ENCODE measurements around the gene ANK3. TPM values are rescaled to one million over a fixed set of nuclear protein-coding genes. Genes with fewer than 3 reads are reported as not detected.
A peak's percentile ranks its signal among the peaks of the same experiment; 100 is the strongest.

The ANK3 gene
- total RNA-seq, 2 donors from 2014 or later: 55.4 to 126 TPM

DNA sequence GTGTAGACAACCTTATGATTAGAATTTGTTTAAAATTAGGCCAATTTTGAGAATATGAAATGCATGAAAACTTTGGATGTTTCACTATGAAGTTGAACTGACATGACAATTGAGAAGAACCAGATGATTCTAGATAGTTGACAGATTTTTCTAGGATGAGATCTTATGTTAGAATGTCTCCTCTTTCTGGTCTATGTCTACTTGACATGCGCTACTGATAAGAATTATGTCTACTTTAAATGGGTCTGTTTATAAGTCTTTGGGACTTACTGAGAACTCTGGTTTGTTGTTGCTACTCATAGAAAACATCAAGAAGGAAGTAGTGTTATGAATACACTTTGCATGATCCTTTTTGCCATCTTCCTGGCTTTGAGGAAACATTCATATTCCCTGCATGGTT lies 255.1 kb downstream of the ANK3 start:
- Histone ChIP-seq H3K27ac (no peak overlapping the region), H3K36me3 (no peaks in the 10 kb centered on the region), H3K4me1 (ENCODE audit: control insufficient read depth in 1 of 2, low read depth in 2 of 2) (no peaks in the 10 kb centered on the region), H3K4me3 (no peak overlapping the region), H3K27me3 (replicated peaks; ENCODE audit: insufficient read depth) (no peaks in the 10 kb centered on the region), H3K9me3 (no peaks in the 10 kb centered on the region)
- TF ChIP-seq, protein P1, sequence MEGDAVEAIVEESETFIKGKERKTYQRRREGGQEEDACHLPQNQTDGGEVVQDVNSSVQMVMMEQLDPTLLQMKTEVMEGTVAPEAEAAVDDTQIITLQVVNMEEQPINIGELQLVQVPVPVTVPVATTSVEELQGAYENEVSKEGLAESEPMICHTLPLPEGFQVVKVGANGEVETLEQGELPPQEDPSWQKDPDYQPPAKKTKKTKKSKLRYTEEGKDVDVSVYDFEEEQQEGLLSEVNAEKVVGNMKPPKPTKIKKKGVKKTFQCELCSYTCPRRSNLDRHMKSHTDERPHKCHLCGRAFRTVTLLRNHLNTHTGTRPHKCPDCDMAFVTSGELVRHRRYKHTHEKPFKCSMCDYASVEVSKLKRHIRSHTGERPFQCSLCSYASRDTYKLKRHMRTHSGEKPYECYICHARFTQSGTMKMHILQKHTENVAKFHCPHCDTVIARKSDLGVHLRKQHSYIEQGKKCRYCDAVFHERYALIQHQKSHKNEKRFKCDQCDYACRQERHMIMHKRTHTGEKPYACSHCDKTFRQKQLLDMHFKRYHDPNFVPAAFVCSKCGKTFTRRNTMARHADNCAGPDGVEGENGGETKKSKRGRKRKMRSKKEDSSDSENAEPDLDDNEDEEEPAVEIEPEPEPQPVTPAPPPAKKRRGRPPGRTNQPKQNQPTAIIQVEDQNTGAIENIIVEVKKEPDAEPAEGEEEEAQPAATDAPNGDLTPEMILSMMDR (IDR thresholded peaks at IDR 0.05): no peak
- ATAC-seq (ENCODE audit: insufficient number of reproducible peaks, low FRiP score, low read depth) (no peak), DNase-seq (ENCODE audit: low spot score) (no peak)

DNA sequence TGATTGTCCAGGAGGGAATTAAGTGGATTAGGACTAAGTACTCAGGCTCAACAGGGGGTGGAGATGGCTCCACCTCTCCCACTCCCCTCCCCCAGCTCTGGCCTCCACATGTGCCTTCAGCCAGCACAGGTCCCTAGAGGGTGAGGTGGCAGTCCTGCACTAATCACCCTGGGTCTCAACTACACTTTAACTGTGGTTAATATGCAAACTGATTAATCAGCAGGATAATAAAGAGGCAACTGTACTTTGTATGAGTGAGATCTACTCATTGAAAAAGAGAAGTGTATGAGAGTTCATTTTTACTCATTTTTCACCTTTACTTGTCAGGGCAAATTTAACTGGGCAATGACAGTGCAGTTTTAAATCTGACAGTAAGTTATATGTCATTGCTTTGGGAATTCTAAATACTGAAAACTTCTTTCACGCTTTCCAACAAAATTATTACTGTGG lies 259.5 kb downstream of the ANK3 start:
- Histone ChIP-seq H3K27ac (no peak overlapping the region), H3K27me3 (replicated peaks; ENCODE audit: insufficient read depth) (no peaks in the 10 kb centered on the region), H3K4me3 (no peak overlapping the region), H3K9me3 (no peaks in the 10 kb centered on the region), H3K4me1 (ENCODE audit: control insufficient read depth in 1 of 2, low read depth in 2 of 2) (no peaks in the 10 kb centered on the region), H3K36me3 (no peaks in the 10 kb centered on the region)
- ATAC-seq (ENCODE audit: insufficient number of reproducible peaks, low FRiP score, low read depth): no peak
- TF ChIP-seq, protein P1 (IDR thresholded peaks at IDR 0.05): no peak
- no peak for DNase-seq (ENCODE audit: low spot score)

DNA sequence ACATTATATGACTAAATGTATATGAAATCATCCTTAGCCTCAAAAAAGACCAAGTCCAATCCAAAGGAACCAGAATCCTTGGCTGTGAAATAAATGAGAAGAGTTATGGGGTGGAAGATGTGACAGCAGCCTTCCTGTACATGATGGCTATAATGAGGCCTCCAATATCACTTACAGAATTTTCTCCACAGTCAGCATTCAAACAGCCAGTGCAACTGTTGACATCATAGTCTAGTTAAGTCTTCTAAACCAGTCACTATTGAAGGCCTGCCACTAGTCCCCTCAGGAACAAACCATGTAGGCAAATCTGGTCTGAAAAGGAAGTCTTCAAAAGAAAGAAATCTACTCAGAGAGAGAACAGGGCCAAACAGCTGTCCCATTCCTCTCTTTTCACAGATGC lies 263.8 kb downstream of the ANK3 start:
- Histone ChIP-seq H3K36me3 (no peaks in the 10 kb centered on the region), H3K27ac (no peak overlapping the region), H3K9me3 (no peaks in the 10 kb centered on the region), H3K4me1 (ENCODE audit: control insufficient read depth in 1 of 2, low read depth in 2 of 2) (peaks cover 3 to 12% of the 10 kb centered on the region in 2 donors), H3K4me3 (no peak overlapping the region), H3K27me3 (replicated peaks; ENCODE audit: insufficient read depth) (no peaks in the 10 kb centered on the region)
- no peak for ATAC-seq (ENCODE audit: insufficient number of reproducible peaks, low FRiP score, low read depth)
- no peak for DNase-seq (ENCODE audit: low spot score)
- TF ChIP-seq, protein P1 (IDR thresholded peaks at IDR 0.05): no peak

DNA sequence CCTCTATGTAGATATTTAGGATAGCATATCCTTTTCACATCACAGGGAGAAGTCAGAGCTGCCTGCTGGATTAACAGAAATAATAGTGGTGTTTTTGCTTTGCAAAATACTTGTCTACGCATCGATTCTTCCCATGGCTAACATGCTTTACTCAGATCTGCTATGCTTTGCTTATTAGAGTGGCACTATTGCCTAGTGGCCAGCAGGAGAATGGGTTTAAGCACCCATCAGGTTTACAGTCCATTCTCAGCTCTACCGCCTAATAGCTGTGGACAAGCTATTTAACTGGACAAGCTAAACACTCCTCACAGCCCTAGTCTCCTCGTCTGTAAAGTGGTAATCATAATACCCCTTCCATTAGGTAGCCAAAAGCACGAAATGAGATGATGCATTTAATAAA lies 265.1 kb downstream of the ANK3 start:
- Histone ChIP-seq H3K27me3 (replicated peaks; ENCODE audit: insufficient read depth) (no peaks in the 10 kb centered on the region), H3K4me3 (no peak overlapping the region), H3K36me3 (no peaks in the 10 kb centered on the region), H3K4me1 (ENCODE audit: control insufficient read depth in 1 of 2, low read depth in 2 of 2) (peaks cover 3 to 12% of the 10 kb centered on the region in 2 donors), H3K27ac (no peak overlapping the region), H3K9me3 (no peaks in the 10 kb centered on the region)
- DNase-seq (ENCODE audit: low spot score) (no peak), ATAC-seq (ENCODE audit: insufficient number of reproducible peaks, low FRiP score, low read depth) (no peak)
- TF ChIP-seq, protein P1 (IDR thresholded peaks at IDR 0.05): no peak

DNA sequence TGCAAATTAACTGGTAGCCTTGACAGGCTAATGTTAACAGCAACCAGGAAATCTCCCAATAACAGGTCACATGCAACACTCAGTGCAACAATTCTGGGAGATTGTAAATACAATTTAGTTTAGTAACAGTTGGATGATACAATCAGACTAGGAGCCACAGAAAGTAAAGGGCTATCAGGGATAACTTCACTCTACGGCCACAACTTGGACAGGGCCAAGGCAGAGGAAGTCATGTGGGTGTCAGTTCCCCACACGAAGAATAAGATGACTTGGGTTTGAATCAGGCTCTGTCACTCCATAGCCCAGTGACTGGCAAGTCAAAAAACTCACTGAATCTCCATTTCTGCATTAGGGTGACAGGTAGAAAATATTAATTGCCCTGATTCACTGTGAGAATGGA lies 266.0 kb downstream of the ANK3 start:
- Histone ChIP-seq H3K27me3 (replicated peaks; ENCODE audit: insufficient read depth) (no peaks in the 10 kb centered on the region), H3K36me3 (no peaks in the 10 kb centered on the region), H3K4me1 (ENCODE audit: control insufficient read depth in 1 of 2, low read depth in 2 of 2) (peaks cover 3 to 12% of the 10 kb centered on the region in 2 donors), H3K27ac (peak overlapping the region; percentile 43 to 74), H3K9me3 (no peaks in the 10 kb centered on the region), H3K4me3 (no peak overlapping the region)
- TF ChIP-seq, protein P1 (IDR thresholded peaks at IDR 0.05): no peak
- no peak for DNase-seq (ENCODE audit: low spot score)
- no peak for ATAC-seq (ENCODE audit: insufficient number of reproducible peaks, low FRiP score, low read depth)

All from thoracic aorta (tissue), 2 donors.